VCaP (cell line): Measurements from ENCODE around the gene TMOD1.
"Not testable (repeated sequence)": the region's sequence is repeated elsewhere in the genome, so short reads cannot be mapped to it uniquely, and the experiment has no call there.

ENCODE experiments used
- H3K27ac ChIP-seq: fragments of 450-650 bp; 2 replicates; pipeline ENCODE4 v1.5.1; 2017
- TF ChIP-seq, protein P1 (sequence below): fragments of 450-650 bp; conservative IDR thresholded peaks from 2 replicates; pipeline ENCODE4 v1.5.1; 2017; ENCODE audit warnings: mild to moderate bottlenecking, moderate library complexity

Gene TMOD1

GRCh38 chr9:97484134-97484533 is 17.3 kb upstream of the TMOD1 start:
- TF ChIP-seq, protein P1, sequence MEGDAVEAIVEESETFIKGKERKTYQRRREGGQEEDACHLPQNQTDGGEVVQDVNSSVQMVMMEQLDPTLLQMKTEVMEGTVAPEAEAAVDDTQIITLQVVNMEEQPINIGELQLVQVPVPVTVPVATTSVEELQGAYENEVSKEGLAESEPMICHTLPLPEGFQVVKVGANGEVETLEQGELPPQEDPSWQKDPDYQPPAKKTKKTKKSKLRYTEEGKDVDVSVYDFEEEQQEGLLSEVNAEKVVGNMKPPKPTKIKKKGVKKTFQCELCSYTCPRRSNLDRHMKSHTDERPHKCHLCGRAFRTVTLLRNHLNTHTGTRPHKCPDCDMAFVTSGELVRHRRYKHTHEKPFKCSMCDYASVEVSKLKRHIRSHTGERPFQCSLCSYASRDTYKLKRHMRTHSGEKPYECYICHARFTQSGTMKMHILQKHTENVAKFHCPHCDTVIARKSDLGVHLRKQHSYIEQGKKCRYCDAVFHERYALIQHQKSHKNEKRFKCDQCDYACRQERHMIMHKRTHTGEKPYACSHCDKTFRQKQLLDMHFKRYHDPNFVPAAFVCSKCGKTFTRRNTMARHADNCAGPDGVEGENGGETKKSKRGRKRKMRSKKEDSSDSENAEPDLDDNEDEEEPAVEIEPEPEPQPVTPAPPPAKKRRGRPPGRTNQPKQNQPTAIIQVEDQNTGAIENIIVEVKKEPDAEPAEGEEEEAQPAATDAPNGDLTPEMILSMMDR: no peak

GRCh38 chr9:97487107-97487506 is 14.4 kb upstream of the TMOD1 start:
- TF ChIP-seq, protein P1: peak; percentile 69
- H3K27ac ChIP-seq: no peak overlapping the region

More at GRCh38 chr9:97484134-97484533, 17.3 kb upstream of the TMOD1 start:
- H3K27ac ChIP-seq: no peak overlapping the region

- H3K27ac ChIP-seq: no peak overlapping the region
- TF ChIP-seq, protein P1: no peak
Observed at GRCh38 chr9:97487861-97488260, 13.6 kb upstream of the TMOD1 start.

DNA sequence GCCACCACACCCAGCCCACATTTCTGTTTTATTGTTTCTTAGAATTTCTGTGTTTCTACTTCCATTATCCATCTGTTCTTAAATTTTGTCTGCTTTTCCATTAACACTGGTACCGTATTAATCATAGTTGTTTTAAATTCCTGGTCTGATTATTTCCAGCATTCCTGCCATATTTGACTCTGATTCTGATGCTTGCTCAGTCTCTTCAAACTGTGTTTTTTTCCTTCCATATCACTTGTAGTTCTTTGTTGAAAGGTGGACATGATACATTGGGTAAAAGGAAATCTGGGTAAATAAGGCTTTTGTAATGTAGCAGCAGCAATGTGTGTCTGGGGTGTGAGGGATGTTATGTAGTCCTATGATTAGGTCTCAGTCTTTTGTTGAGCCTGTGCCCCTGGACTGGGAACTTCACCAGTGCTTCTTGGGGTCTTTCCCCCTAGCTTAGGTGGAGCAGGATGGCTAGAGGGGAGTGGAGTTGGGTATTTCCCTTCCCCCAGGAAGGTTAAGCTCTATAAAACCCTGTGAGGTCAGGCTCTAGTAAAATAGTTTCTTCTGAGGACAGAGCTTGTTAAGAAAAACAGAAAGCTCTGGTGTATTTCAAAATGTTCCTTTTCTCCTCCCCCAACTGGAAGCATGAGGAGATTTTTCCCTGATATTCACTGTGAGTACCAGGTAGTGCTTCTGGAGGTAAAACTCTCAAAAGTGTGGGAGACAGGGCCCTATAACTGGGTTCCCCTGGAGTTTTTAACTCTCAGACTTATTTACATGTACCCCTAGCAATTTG is 10.1 kb upstream of the TMOD1 start:
- H3K27ac ChIP-seq: no peak overlapping the region
- TF ChIP-seq, protein P1: no peak

DNA sequence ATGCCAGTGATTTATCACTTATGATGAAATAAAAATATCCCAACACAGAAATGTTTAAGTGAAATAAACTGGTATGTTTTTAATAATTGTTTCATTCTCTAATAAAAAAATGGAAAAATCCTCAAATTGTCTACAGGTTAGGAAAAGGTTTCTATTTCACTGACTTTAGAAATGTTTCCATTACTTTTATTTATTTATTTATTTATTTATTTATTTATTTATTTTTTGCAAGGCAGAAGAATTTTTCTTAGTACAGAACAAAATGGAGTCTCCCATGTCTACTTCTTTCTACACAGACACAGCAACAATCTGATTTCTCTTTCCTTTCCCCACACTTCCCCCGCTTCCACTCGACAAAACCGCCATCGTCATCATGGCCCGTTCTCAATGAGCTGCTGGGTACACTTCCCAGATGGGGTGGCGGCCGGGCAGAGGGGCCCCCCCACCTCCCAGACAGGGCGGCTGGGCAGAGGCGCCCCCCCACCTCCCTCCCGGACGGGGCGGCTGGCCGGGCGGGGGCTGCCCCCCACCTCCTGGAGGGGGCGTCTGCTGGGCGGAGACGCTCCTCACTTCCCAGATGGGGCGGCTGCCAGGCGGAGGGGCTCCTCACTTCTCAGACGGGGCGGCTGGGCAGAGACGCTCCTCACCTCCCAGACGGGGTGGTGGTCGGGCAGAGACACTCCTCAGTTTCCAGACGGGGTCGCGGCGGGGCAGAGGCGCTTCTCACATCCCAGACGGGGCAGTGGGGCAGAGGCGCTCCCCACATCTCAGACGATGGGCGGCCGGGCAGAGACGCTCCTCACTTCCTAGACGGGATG is 3.7 kb upstream of the TMOD1 start:
- H3K27ac ChIP-seq: not testable (repeated sequence)

GRCh38 chr9:97498846-97499245 is 2.6 kb upstream of the TMOD1 start:
- H3K27ac ChIP-seq: not testable (repeated sequence)

DNA sequence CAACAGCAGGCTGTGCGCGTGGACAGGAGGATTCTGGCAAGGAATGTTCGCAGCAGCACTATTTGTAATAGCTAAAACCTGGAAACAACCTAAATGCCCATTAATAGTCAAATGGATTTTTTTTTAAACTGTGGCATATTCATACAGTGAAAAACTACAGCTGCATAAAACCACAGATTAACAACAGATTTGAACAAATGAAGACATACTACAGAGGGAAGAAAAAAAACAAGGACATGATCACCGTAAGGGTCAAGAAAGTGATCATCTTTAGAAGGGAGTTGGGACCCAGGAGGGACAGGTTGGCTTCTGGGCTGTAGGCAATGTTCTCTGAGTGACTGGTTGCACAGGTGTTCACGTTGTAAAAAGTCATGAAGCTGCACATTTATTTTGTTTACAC is 1.2 kb upstream of the TMOD1 start:
- TF ChIP-seq, protein P1: no peak
- no peak overlapping the region for H3K27ac ChIP-seq

DNA sequence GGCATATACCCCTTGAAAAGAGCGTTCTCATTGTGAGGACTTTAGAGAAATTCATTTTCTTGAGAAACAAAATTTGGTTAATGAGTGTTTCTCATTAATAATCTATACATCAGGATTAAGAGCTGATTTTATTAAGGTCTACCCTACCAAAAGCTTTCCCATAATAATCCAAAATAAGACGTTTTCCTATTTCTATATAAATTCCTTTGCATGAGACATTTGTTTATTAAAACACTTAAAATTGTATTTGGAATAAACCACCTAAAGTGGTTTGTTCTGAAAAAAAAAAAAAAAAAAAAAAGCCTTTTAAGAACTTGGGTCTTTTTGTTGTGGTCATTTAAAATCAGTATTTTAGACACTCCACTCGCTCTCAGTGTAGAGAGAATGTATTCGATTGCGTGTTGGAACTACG is 695 bp upstream of the TMOD1 start:
- TF ChIP-seq, protein P1: no peak
- peak overlapping the region; percentile 64; the same call in 1 of the 2 replicates for H3K27ac ChIP-seq
